A549 (cell line): ENCODE measurements around the gene HNF4A. TPM values are rescaled to one million over a fixed set of nuclear protein-coding genes. Genes with fewer than 3 reads are reported as not detected.

Experiments used
- ATAC-seq, 2 experiments: fragments of 200-7000 bp in 1 of 2; fragments of >200 bp in 1 of 2; cut with Nextera tagmentation in 1 of 2; cut with Tn5 transposase in 1 of 2; 3 replicates each; pipeline versions ENCODE4 v1.8.0 to v1.9.1; 2018 to 2020; ENCODE audit warnings: mild to moderate bottlenecking in 1 of 2, moderate library complexity in 1 of 2
- CTCF ChIA-PET: fragments of 300-600 bp; sonication (Branson Sonifier 250); formaldehyde crosslinking; extraction: SDS; loops from one replicate; lab custom pipeline; 2021; ENCODE audit warnings: antibody characterized with exemption, inconsistent platforms; lab: Yijun Ruan, JAX
- POLR2A ChIA-PET: fragments of 350-600 bp; formaldehyde crosslinking; extraction: SDS; loops from one replicate; lab custom pipeline; 2021; ENCODE audit warnings: antibody characterized with exemption, inconsistent platforms; lab: Yijun Ruan, JAX
- DNase-seq, 2 experiments: peaks; one replicate each; pipeline versions ENCODE4 v3.0.0 to v3.0.0-alpha.2; 2011 to 2016; ENCODE audit warnings: low read depth in 1 of 2, low spot score in 1 of 2
- FAIRE-seq: peaks from 2 replicates; lab custom pipeline; 2011; peaks lifted over from hg19 to GRCh38; lab: Jason Lieb, UNC
- H3K27ac ChIP-seq, 2 experiments: fragments of >200 bp; sonication (Bioruptor Twin); formaldehyde crosslinking; 3 replicates each; pipeline ENCODE4 v1.5.1; 2016 to 2017
- H3K4me1 ChIP-seq: fragments of >200 bp; sonication (Bioruptor Twin); formaldehyde crosslinking; 3 replicates; pipeline ENCODE4 v1.6.1; 2016
- H3K4me2 ChIP-seq: fragments of >200 bp; sonication (Bioruptor Twin); formaldehyde crosslinking; 3 replicates; pipeline ENCODE4 v1.6.1; 2016
- H3K4me3 ChIP-seq: fragments of >200 bp; sonication (Bioruptor Twin); formaldehyde crosslinking; 3 replicates; pipeline ENCODE4 v1.5.1; 2016
- H3K9me3 ChIP-seq: fragments of >200 bp; sonication (Bioruptor Twin); formaldehyde crosslinking; 3 replicates; pipeline ENCODE4 v1.6.1; 2016
- BHLHE40 ChIP-seq: IDR thresholded peaks from 2 replicates; pipeline ENCODE4 v1.6.1; 2012; ENCODE audit warnings: low read depth, low read length, inconsistent platforms
- CBX2 ChIP-seq: fragments of 200-600 bp; sonication (generic); IDR thresholded peaks from 2 replicates; pipeline ENCODE4 v1.6.1; 2016; ENCODE audit warnings: low read depth, mild to moderate bottlenecking, borderline replicate concordance
- CBX8 ChIP-seq: fragments of 200-600 bp; sonication (generic); IDR thresholded peaks from 2 replicates; pipeline ENCODE4 v1.6.1; 2016
- CHD2 ChIP-seq: fragments of 150-350 bp; IDR thresholded peaks from 2 replicates; pipeline ENCODE4 v1.6.1; 2014; ENCODE audit warnings: low read length; ENCODE audit not compliant: partially characterized antibody
- E2F6 ChIP-seq: IDR thresholded peaks from 2 replicates; pipeline ENCODE4 v1.6.1; 2012; ENCODE audit warnings: low read depth, borderline replicate concordance
- EHF ChIP-seq: fragments of 250-450 bp; sonication (Bioruptor Pico); IDR thresholded peaks from 2 replicates; pipeline ENCODE4 v1.5.0; 2020; ENCODE audit warnings: mild to moderate bottlenecking
- EP300 ChIP-seq, 2 experiments: fragments of >200 bp; sonication (Bioruptor Twin); formaldehyde crosslinking; IDR thresholded peaks; 2 replicates in 1 of 2; 3 replicates in 1 of 2; pipeline ENCODE4 v1.6.1; 2016 to 2017
- ESRRA ChIP-seq: fragments of 150-350 bp; IDR thresholded peaks from 2 replicates; pipeline ENCODE4 v1.6.1; 2014; ENCODE audit warnings: mild to moderate bottlenecking, low read length, borderline replicate concordance
- HEYL ChIP-seq: fragments of 250-450 bp; sonication (Bioruptor Pico); IDR thresholded peaks from 2 replicates; pipeline ENCODE4 v1.8.0; 2021; ENCODE audit warnings: mild to moderate bottlenecking, moderate library complexity
- HOXB13 ChIP-seq: fragments of 250-450 bp; sonication (Bioruptor Pico); IDR thresholded peaks from 2 replicates; pipeline ENCODE4 v1.5.0; 2020; ENCODE audit warnings: low read depth, mild to moderate bottlenecking, moderate library complexity
- JUNB ChIP-seq: fragments of >200 bp; sonication (Bioruptor Twin); formaldehyde crosslinking; IDR thresholded peaks from 2 replicates; pipeline ENCODE4 v1.6.1; 2016
- KDM1A ChIP-seq: fragments of 200-600 bp; sonication (generic); IDR thresholded peaks from 2 replicates; pipeline ENCODE4 v1.6.1; 2016; ENCODE audit warnings: low read depth, mild to moderate bottlenecking
- MAFK ChIP-seq: fragments of 450-650 bp; IDR thresholded peaks from 2 replicates; pipeline ENCODE4 v1.6.1; 2014; ENCODE audit not compliant: partially characterized antibody
- MYC ChIP-seq: IDR thresholded peaks from 2 replicates; pipeline ENCODE4 v1.6.1; 2012; ENCODE audit warnings: mild to moderate bottlenecking, inconsistent platforms, low read length, improper control_type of control experiment, borderline replicate concordance
- NFE2L2 ChIP-seq: fragments of 150-350 bp; conservative IDR thresholded peaks from 2 replicates; pipeline ENCODE4 v1.6.1; 2014; ENCODE audit warnings: low read length
- PHF8 ChIP-seq: fragments of 200-600 bp; sonication (generic); IDR thresholded peaks from 2 replicates; pipeline ENCODE4 v1.6.1; 2016; ENCODE audit warnings: low read depth, mild to moderate bottlenecking, antibody characterized with exemption, moderate library complexity, borderline replicate concordance
- POLR2A ChIP-seq: IDR thresholded peaks from 2 replicates; pipeline ENCODE4 v1.6.1; 2012; ENCODE audit warnings: mild to moderate bottlenecking, low read length
- RAD21 ChIP-seq, 2 experiments: fragments of >200 bp in 1 of 2; sonication (Bioruptor Twin) in 1 of 2; formaldehyde crosslinking in 1 of 2; IDR thresholded peaks in 1 of 2; conservative IDR thresholded peaks in 1 of 2; 2 replicates in 1 of 2; 3 replicates in 1 of 2; pipeline ENCODE4 v1.6.1; 2012 to 2018; ENCODE audit warnings: inconsistent platforms in 1 of 2
- RARB ChIP-seq: fragments of 250-450 bp; sonication (Bioruptor Pico); IDR thresholded peaks from 2 replicates; pipeline ENCODE4 v1.8.0; 2021; ENCODE audit warnings: mild to moderate bottlenecking, moderate library complexity
- RCOR1 ChIP-seq: fragments of 150-350 bp; IDR thresholded peaks from 2 replicates; pipeline ENCODE4 v1.6.1; 2014; ENCODE audit warnings: antibody characterized with exemption, low read length, low read depth
- REST ChIP-seq: fragments of 200-600 bp; sonication (generic); IDR thresholded peaks from 2 replicates; pipeline ENCODE4 v1.6.1; 2016; ENCODE audit warnings: antibody characterized with exemption, mild to moderate bottlenecking, moderate library complexity
- RNF2 ChIP-seq: fragments of 200-600 bp; sonication (generic); IDR thresholded peaks from 2 replicates; pipeline ENCODE4 v1.6.1; 2016; ENCODE audit warnings: low read depth, mild to moderate bottlenecking, antibody characterized with exemption, moderate library complexity, borderline replicate concordance
- SMC3 ChIP-seq: fragments of >200 bp; sonication (Bioruptor Twin); formaldehyde crosslinking; IDR thresholded peaks from 3 replicates; pipeline ENCODE4 v1.6.1; 2018; ENCODE audit warnings: inconsistent platforms
- ZC3H11A ChIP-seq: fragments of 450-650 bp; IDR thresholded peaks from 2 replicates; pipeline ENCODE4 v1.6.1; 2014; ENCODE audit warnings: antibody characterized with exemption, mild to moderate bottlenecking
- ZNF302 ChIP-seq: fragments of 250-450 bp; sonication (Bioruptor Pico); IDR thresholded peaks from 2 replicates; pipeline ENCODE4 v1.9.0; 2021; ENCODE audit warnings: inconsistent platforms, mild to moderate bottlenecking, moderate library complexity
- WGBS: methylation state at CpG from one replicate; pipeline ENCODE4 v1.1.6; 2017; ENCODE audit errors: missing lambda C conversion rate; 5-methylcytosine and 5-hydroxymethylcytosine counted together
- polyA plus RNA-seq, 4 experiments: library from polyadenylated mRNA; depleted of rRNA in 3 of 4; stranded (reverse); fragments of >200 nt; fragmentation: RNase III in 1 of 4; extraction: RNeasy Plus Mini Kit Qiagen cat#74134 plus additional on column Dnase treatment in 1 of 4; gene quantifications; 2 replicates in 3 of 4; 3 replicates in 1 of 4; pipeline ENCODE4 v1.2.3, GENCODE V29; 2011 to 2017
- TF ChIP-seq, protein P1 (sequence below): fragments of 450-650 bp; IDR thresholded peaks from 2 replicates; pipeline ENCODE4 v1.6.1; 2014; ENCODE audit warnings: antibody characterized with exemption
- TF ChIP-seq, protein P2 (sequence below): fragments of 150-350 bp; IDR thresholded peaks from 2 replicates; pipeline ENCODE4 v1.6.1; 2014; ENCODE audit warnings: low read depth, mild to moderate bottlenecking, low read length

The HNF4A gene
- polyA plus RNA-seq, 2 of the 4 experiments (the other 2 are of a cell fraction), result 20.0 to 26.2 TPM

GRCh38 chr20:44435630-44436335 lies 80.3 kb downstream of the HNF4A start:
- H3K4me2 ChIP-seq, result no peak overlapping the region; the same call in 2 of the 3 replicates
- FAIRE-seq, result no peak
- no peak overlapping the region for H3K4me3 ChIP-seq
- WGBS, result 69% methylated on average over 12 of the region's 12 CpGs
- DNase-seq, result peak in 1 of 2 experiments; percentile 52
- TF ChIP-seq, protein P1, sequence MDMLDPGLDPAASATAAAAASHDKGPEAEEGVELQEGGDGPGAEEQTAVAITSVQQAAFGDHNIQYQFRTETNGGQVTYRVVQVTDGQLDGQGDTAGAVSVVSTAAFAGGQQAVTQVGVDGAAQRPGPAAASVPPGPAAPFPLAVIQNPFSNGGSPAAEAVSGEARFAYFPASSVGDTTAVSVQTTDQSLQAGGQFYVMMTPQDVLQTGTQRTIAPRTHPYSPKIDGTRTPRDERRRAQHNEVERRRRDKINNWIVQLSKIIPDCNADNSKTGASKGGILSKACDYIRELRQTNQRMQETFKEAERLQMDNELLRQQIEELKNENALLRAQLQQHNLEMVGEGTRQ, result no peak
- TF ChIP-seq NFE2L2, result no peak
- TF ChIP-seq ZNF302, result no peak
- TF ChIP-seq CBX2, result no peak
- no peak for TF ChIP-seq SMC3
- no peak for TF ChIP-seq KDM1A
- TF ChIP-seq CHD2, result no peak
- no peak for TF ChIP-seq EP300 (IDR thresholded peaks at IDR 0.05)
- no peak for TF ChIP-seq RARB (CRISPR knock-in tag)
- no peak for TF ChIP-seq POLR2A
- TF ChIP-seq MAFK, result no peak
- TF ChIP-seq, protein P2, sequence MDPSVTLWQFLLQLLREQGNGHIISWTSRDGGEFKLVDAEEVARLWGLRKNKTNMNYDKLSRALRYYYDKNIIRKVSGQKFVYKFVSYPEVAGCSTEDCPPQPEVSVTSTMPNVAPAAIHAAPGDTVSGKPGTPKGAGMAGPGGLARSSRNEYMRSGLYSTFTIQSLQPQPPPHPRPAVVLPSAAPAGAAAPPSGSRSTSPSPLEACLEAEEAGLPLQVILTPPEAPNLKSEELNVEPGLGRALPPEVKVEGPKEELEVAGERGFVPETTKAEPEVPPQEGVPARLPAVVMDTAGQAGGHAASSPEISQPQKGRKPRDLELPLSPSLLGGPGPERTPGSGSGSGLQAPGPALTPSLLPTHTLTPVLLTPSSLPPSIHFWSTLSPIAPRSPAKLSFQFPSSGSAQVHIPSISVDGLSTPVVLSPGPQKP, result no peak
- TF ChIP-seq PHF8, result no peak
- no peak for TF ChIP-seq EHF
- TF ChIP-seq RNF2, result no peak
- TF ChIP-seq RAD21 (conservative IDR thresholded peaks at IDR 0.05 in 1 of 2, IDR thresholded peaks at IDR 0.05 in 1 of 2), result no peak
- ChIA-PET CTCF (interaction anchor here (0.6 to 2.8 kb wide), 7 partner anchors 14 to 466 kb away, joined by 3 to 10 read pairs (median 4); partner anchors contain the start of gene FITM2), POLR2A (no interaction called here)
- peaks cover 6% of the 10 kb centered on the region for H3K4me1 ChIP-seq
- H3K9me3 ChIP-seq, result no peaks in the 10 kb centered on the region
- peak; percentile 23 to 30; a peak in 3 of 6 replicates for ATAC-seq
- H3K27ac ChIP-seq, result peak overlapping the region; percentile 27 to 34; a peak in 2 of 6 replicates

GRCh38 chr20:44436393-44436792 lies 80.9 kb downstream of the HNF4A start:
- POLR2A ChIA-PET, result no interaction called here
- 76% methylated on average over 12 of the region's 12 CpGs for WGBS
- FAIRE-seq (no peak), DNase-seq (no peak), ATAC-seq (peak in 1 of 2 experiments; percentile 15; a peak in 4 of 6 replicates)
- H3K27ac ChIP-seq, result no peak overlapping the region; a peak in 1 of 6 replicates
- H3K4me3 ChIP-seq, result no peak overlapping the region
- no peaks in the 10 kb centered on the region for H3K9me3 ChIP-seq
- TF ChIP-seq ZC3H11A (no peak), ESRRA (no peak), HEYL (CRISPR knock-in tag) (no peak), RNF2 (no peak), RCOR1 (no peak), HOXB13 (CRISPR knock-in tag) (no peak), MYC (no peak), E2F6 (no peak), JUNB (no peak), REST (no peak), RARB (CRISPR knock-in tag) (no peak), CBX8 (no peak), BHLHE40 (no peak)
- peaks cover 6% of the 10 kb centered on the region for H3K4me1 ChIP-seq
- H3K4me2 ChIP-seq, result no peak overlapping the region
- CTCF ChIA-PET, result interaction anchor here (0.5 to 2.8 kb wide), 8 partner anchors 13 to 645 kb away, joined by 3 to 10 read pairs (median 3); no protein-coding TSS in a partner anchor
